Upper lobe of left lung (tissue), 6 donors: ENCODE data around the gene XRRA1. TPM values are rescaled to one million over a fixed set of nuclear protein-coding genes. Genes with fewer than 3 reads are reported as not detected.
"Not testable (repeated sequence)": the region's sequence is repeated elsewhere in the genome, so short reads cannot be mapped to it uniquely, and the experiment has no call there.

Experiments
- ATAC-seq, 2 donors: fragments of 200-7000 bp; cut with Tn5 transposase; one replicate each; pipeline ENCODE4 v1.9.1; 2022; ENCODE audit warnings: mild to moderate bottlenecking in 2 of 2, moderate library complexity in 2 of 2; ENCODE audit not compliant: low FRiP score in 2 of 2
- DNase-seq, 2 donors: peaks; one replicate each; pipeline ENCODE4 v3.0.0-alpha.2; 2019 to 2020
- H3K27ac ChIP-seq, 4 donors: fragments of 200-600 bp; sonication (generic); one replicate each; pipeline ENCODE4 v1.5.1; 2016 to 2019
- H3K27me3 ChIP-seq, 4 donors: fragments of 200-600 bp; sonication (generic); one replicate each; pipeline ENCODE4 v1.5.1; 2017 to 2019
- H3K36me3 ChIP-seq, 4 donors: fragments of 200-600 bp; sonication (generic); one replicate each; pipeline ENCODE4 v1.5.1; 2016 to 2019
- H3K4me1 ChIP-seq, 4 donors: fragments of 200-600 bp; sonication (generic); one replicate each; pipeline ENCODE4 v1.5.1; 2018 to 2019
- H3K4me3 ChIP-seq, 4 donors: fragments of 200-600 bp; sonication (generic); one replicate each; pipeline ENCODE4 v1.5.1; 2017 to 2019; ENCODE audit warnings: mild to moderate bottlenecking in 2 of 4, moderate library complexity in 1 of 4
- H3K9me3 ChIP-seq, 4 donors: fragments of 200-600 bp; sonication (generic); one replicate each; pipeline ENCODE4 v1.5.1; 2018 to 2019
- EP300 ChIP-seq, 4 donors: sonication (generic); formaldehyde crosslinking; IDR thresholded peaks; one replicate each; pipeline ENCODE4 v1.5.1; 2017; ENCODE audit warnings: antibody characterized with exemption in 4 of 4, control low read depth in 2 of 4
- POLR2A ChIP-seq, 4 donors: fragments of 450-650 bp; IDR thresholded peaks; one replicate each; pipeline ENCODE4 v1.5.1; 2016 to 2017; ENCODE audit warnings: antibody characterized with exemption in 4 of 4, mild to moderate bottlenecking in 2 of 4
- POLR2AphosphoS5 ChIP-seq, 2 donors: sonication (generic); formaldehyde crosslinking; IDR thresholded peaks; one replicate each; pipeline ENCODE4 v1.5.1; 2017; ENCODE audit warnings: antibody characterized with exemption in 2 of 2
- WGBS, 2 donors: methylation state at CpG; one replicate each; pipeline ENCODE4 v1.1.5; 2017 to 2018; 5-methylcytosine and 5-hydroxymethylcytosine counted together
- total RNA-seq, 6 donors: library from RNA; depleted of rRNA in 4 of 6; stranded (reverse); fragments of >200 nt in 4 of 6; gene quantifications; one replicate each; pipeline versions ENCODE4 v1.1.0 to v1.2.1, GENCODE V29; 2016 to 2021
- TF ChIP-seq, protein P1 (sequence below), 6 experiments: fragments of 450-650 bp in 4 of 6; fragments of 200-600 bp in 2 of 6; sonication (generic) in 2 of 6; IDR thresholded peaks; one replicate each; pipeline ENCODE4 v1.5.1; 2016 to 2019; ENCODE audit warnings: antibody characterized with exemption in 6 of 6
- donor health status: DM: no; HTN: no; CAD: no; lungs with moderate emphysema.
- donor health status: DM: no; HTN: yes; CAD: no; lungs with severe emphysema.

The XRRA1 gene
- total RNA-seq, 6 donors from 2014 or later: 9.4 to 25.1 (median 16.7) TPM

DNA sequence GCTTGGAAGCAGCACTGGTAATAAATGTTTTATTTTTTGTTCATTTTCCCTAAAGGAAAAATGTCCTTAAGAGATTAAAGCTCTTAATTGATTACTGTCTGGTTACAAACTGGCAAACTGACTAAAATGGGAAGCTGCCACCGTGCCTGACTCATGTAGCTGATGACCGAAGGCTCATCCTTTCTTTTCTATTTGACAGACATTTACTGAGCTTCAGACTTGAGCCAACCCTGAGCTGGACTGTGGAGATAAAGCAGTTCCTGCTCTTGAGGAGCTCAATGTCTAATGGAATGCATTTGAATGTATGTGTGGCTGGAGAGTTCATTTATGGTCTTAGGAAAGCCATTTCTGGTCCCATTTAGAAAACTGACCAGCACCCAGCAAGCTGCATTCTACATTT is 108.9 kb downstream of the XRRA1 start:
- 75 to 83% methylated on average over 2 of the region's 2 CpGs for WGBS, 2 donors
- H3K4me3 ChIP-seq: no peak overlapping the region
- TF ChIP-seq, protein P1, sequence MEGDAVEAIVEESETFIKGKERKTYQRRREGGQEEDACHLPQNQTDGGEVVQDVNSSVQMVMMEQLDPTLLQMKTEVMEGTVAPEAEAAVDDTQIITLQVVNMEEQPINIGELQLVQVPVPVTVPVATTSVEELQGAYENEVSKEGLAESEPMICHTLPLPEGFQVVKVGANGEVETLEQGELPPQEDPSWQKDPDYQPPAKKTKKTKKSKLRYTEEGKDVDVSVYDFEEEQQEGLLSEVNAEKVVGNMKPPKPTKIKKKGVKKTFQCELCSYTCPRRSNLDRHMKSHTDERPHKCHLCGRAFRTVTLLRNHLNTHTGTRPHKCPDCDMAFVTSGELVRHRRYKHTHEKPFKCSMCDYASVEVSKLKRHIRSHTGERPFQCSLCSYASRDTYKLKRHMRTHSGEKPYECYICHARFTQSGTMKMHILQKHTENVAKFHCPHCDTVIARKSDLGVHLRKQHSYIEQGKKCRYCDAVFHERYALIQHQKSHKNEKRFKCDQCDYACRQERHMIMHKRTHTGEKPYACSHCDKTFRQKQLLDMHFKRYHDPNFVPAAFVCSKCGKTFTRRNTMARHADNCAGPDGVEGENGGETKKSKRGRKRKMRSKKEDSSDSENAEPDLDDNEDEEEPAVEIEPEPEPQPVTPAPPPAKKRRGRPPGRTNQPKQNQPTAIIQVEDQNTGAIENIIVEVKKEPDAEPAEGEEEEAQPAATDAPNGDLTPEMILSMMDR (IDR thresholded peaks at IDR 0.05): no peak
- TF ChIP-seq POLR2A (IDR thresholded peaks at IDR 0.05) (no peak), POLR2AphosphoS5 (IDR thresholded peaks at IDR 0.05) (no peak), EP300 (IDR thresholded peaks at IDR 0.05) (no peak)
- H3K4me1 ChIP-seq: peaks cover 0 to 11% (median 0%) of the 10 kb centered on the region in 4 donors
- H3K27me3 ChIP-seq: no peaks in the 10 kb centered on the region
- peaks cover 10 to 62% (median 36%) of the 10 kb centered on the region in 4 donors for H3K36me3 ChIP-seq
- H3K27ac ChIP-seq: no peak overlapping the region
- no peak for ATAC-seq
- no peaks in the 10 kb centered on the region for H3K9me3 ChIP-seq
- no peak for DNase-seq

DNA sequence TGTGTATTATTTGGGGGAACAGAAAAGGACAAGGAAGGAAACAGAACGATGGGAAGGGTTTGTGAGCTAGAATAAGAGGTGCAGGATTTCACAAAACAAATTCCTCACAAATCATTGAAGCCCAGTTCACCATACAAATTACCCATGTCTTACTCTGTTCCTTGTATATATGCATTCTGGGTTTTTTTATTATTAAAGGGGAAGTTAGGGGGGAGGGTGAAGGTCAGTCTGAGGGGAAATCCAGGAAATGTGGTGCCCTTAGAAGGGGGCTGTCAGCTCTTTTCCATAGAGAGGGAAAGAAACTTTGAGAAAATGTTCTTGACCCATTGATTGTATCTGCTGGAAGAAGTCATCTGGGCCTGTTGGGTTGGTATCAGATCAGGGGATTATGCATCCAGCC is 109.4 kb downstream of the XRRA1 start:
- H3K9me3 ChIP-seq: no peaks in the 10 kb centered on the region
- H3K27me3 ChIP-seq: no peaks in the 10 kb centered on the region
- peaks cover 10 to 65% (median 40%) of the 10 kb centered on the region in 4 donors for H3K36me3 ChIP-seq
- 64 to 70% methylated on average over 1 of the region's 1 CpG for WGBS, 2 donors
- peaks cover 0 to 10% (median 0%) of the 10 kb centered on the region in 4 donors for H3K4me1 ChIP-seq
- no peak for DNase-seq
- ATAC-seq: no peak
- H3K4me3 ChIP-seq: no peak overlapping the region
- no peak for TF ChIP-seq POLR2A (IDR thresholded peaks at IDR 0.05)
- TF ChIP-seq POLR2AphosphoS5 (IDR thresholded peaks at IDR 0.05): no peak
- TF ChIP-seq, protein P1 (IDR thresholded peaks at IDR 0.05): no peak
- TF ChIP-seq EP300 (IDR thresholded peaks at IDR 0.05): no peak
- no peak overlapping the region for H3K27ac ChIP-seq

DNA sequence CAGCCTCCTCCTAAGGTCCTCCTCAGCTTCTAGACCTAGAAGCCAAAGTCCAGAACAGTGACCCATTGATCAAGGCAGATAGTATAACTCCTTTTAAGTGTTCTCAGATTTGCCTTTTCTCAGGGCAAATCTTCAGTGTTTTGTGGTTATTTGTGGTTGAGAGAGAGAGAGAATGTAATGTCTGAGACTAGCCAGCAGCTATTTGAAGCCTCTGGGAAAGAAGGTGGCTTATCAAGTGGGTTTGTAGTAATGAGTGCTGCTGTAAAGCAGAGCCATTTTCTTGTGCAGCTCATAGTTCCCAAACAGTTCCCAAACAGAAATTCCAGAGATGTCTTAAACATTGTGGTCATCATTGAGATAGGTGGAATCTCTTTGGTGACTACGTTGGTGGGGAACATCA is 110.7 kb downstream of the XRRA1 start:
- ATAC-seq (no peak), DNase-seq (no peak)
- H3K27me3 ChIP-seq: no peaks in the 10 kb centered on the region
- TF ChIP-seq POLR2A (IDR thresholded peaks at IDR 0.05) (no peak), POLR2AphosphoS5 (IDR thresholded peaks at IDR 0.05) (no peak), EP300 (IDR thresholded peaks at IDR 0.05) (no peak)
- TF ChIP-seq, protein P1 (IDR thresholded peaks at IDR 0.05): no peak
- no peak overlapping the region for H3K27ac ChIP-seq
- no peaks in the 10 kb centered on the region for H3K4me1 ChIP-seq
- 89 to 96% methylated on average over 1 of the region's 1 CpG for WGBS, 2 donors
- H3K9me3 ChIP-seq: no peaks in the 10 kb centered on the region
- H3K4me3 ChIP-seq: no peak overlapping the region
- H3K36me3 ChIP-seq: peaks cover 10 to 64% (median 39%) of the 10 kb centered on the region in 4 donors

DNA sequence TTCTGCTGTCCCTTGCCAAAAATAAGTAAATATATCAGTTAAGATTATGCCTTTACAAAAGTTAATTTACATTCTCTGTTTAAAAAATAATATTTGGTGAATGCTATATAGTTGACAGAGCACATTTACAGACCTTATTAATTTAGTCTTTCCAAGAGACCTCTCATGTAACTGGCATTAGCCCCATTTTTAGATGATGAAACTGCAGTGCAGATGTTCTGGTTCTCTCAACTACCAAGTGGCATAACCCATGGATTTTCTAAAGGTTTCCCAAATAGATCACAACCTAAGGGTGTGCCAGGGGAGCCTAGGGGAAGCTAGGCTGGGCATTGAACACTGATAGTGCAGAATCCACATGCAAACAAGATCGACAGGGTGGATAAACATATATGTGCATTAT is 111.7 kb downstream of the XRRA1 start:
- DNase-seq (no peak), ATAC-seq (no peak)
- peaks cover 10 to 54% (median 31%) of the 10 kb centered on the region in 4 donors for H3K36me3 ChIP-seq
- WGBS, 2 donors: 86 to 94% methylated on average over 1 of the region's 1 CpG
- H3K4me3 ChIP-seq: no peak overlapping the region
- TF ChIP-seq, protein P1 (IDR thresholded peaks at IDR 0.05): no peak
- no peak for TF ChIP-seq POLR2AphosphoS5 (IDR thresholded peaks at IDR 0.05)
- TF ChIP-seq POLR2A (IDR thresholded peaks at IDR 0.05): no peak
- no peak for TF ChIP-seq EP300 (IDR thresholded peaks at IDR 0.05)
- no peaks in the 10 kb centered on the region for H3K27me3 ChIP-seq
- H3K27ac ChIP-seq: no peak overlapping the region
- H3K9me3 ChIP-seq: no peaks in the 10 kb centered on the region
- H3K4me1 ChIP-seq: no peaks in the 10 kb centered on the region

DNA sequence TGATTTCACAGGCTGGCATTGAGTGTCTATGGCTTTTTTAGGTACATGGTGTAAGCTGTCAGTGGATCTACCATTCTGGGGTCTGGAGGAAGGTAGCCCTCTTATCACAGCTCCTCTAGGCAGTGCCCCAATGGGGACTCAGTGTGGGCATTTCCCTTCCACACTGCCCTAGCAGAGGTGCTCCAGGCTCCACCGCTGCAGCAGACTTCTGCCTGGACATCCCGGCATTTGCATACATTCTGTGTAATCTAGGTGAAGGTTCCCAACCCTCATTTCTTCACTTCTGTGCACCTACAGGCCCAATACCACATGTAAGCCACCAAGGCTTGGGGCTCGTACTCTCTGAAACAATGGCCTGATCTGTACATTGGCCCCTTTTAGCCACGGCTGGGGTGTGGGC is 122.0 kb downstream of the XRRA1 start:
- Histone ChIP-seq H3K4me1 (peaks cover 1 to 9% (median 3%) of the 10 kb centered on the region in 4 donors), H3K27ac (no peak overlapping the region), H3K9me3 (peaks cover 0 to 11% (median 2%) of the 10 kb centered on the region in 4 donors), H3K36me3 (peaks cover 0 to 14% (median 0%) of the 10 kb centered on the region in 4 donors), H3K4me3 (no peak overlapping the region), H3K27me3 (no peaks in the 10 kb centered on the region)
- DNase-seq (no peak), ATAC-seq (no peak)
- 93 to 100% methylated on average over 4 of the region's 4 CpGs for WGBS, 2 donors
- TF ChIP-seq EP300 (IDR thresholded peaks at IDR 0.05): no peak

DNA sequence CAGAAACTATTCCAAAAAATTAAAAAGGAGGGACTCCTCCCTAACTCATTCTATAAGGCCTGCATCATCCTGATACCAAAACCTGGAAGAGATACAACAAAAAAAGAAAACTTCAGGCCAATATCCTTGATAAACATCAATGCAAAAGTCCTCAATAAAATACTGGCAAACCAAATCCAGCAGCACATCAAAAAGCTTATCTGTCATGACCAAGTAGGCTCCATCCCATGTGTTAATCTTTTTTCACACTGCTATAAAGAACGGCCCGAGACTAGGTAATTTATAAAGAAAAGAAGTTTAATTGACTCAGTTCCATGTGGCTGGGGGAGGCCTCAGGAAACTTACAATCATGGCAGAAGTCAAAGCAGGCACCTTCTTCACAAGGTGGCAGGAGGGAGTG is 123.3 kb downstream of the XRRA1 start:
- not testable (repeated sequence) for DNase-seq, H3K4me3 ChIP-seq, H3K27ac ChIP-seq, ATAC-seq, H3K27me3 ChIP-seq
- 98% methylated on average over 2 of the region's 2 CpGs for WGBS, 2 donors
- Histone ChIP-seq H3K4me1 (peaks cover 6 to 16% (median 9%) of the 10 kb centered on the region in 4 donors), H3K9me3 (peaks cover 0 to 11% (median 2%) of the 10 kb centered on the region in 4 donors), H3K36me3 (peaks cover 0 to 18% (median 0%) of the 10 kb centered on the region in 4 donors)
